ENCODE measurements around the gene SLC35D3. TPM values are rescaled to one million over a fixed set of nuclear protein-coding genes. Genes with fewer than 3 reads are reported as not detected.

Gene SLC35D3
- polyA plus RNA-seq, 1 experiment: not detected

- peaks cover 3% of the 10 kb centered on the region for H3K27me3 ChIP-seq (ENCODE audit: control insufficient read depth, insufficient read depth, low read length)
- DNase-seq (ENCODE audit: low read depth, low spot score): no peak
- CTCF ChIA-PET: no interaction called here
- no peaks in the 10 kb centered on the region for H3K9me3 ChIP-seq (ENCODE audit: control insufficient read depth, insufficient read depth, low read length)
- no peak overlapping the region for H3K27ac ChIP-seq (ENCODE audit: low read depth, low read length)
- no peak overlapping the region for H3K4me3 ChIP-seq (ENCODE audit: low read depth, low read length)
- TF ChIP-seq CTCF (IDR thresholded peaks at IDR 0.05; ENCODE audit: low read depth, low read length): no peak
- POLR2A ChIA-PET: no interaction called here
Measured at GRCh38 chr6:136950436-136951126, 28.5 kb downstream of the SLC35D3 start.

GRCh38 chr6:136952714-136953260 lies 30.7 kb downstream of the SLC35D3 start:
- Histone ChIP-seq H3K4me3 (ENCODE audit: low read depth, low read length) (no peak overlapping the region), H3K27me3 (ENCODE audit: control insufficient read depth, insufficient read depth, low read length) (peaks cover 3% of the 10 kb centered on the region), H3K9me3 (ENCODE audit: control insufficient read depth, insufficient read depth, low read length) (no peaks in the 10 kb centered on the region), H3K27ac (ENCODE audit: low read depth, low read length) (no peak overlapping the region)
- ChIA-PET POLR2A (no interaction called here), CTCF (no interaction called here)
- no peak for TF ChIP-seq CTCF (IDR thresholded peaks at IDR 0.05; ENCODE audit: low read depth, low read length)
- no peak for DNase-seq (ENCODE audit: low read depth, low spot score)

- H3K9me3 ChIP-seq (ENCODE audit: control insufficient read depth, insufficient read depth, low read length): no peaks in the 10 kb centered on the region
- H3K27me3 ChIP-seq (ENCODE audit: control insufficient read depth, insufficient read depth, low read length): peaks cover 5% of the 10 kb centered on the region
- H3K27ac ChIP-seq (ENCODE audit: low read depth, low read length): no peak overlapping the region
- no peak overlapping the region for H3K4me3 ChIP-seq (ENCODE audit: low read depth, low read length)
- POLR2A ChIA-PET: no interaction called here
- DNase-seq (ENCODE audit: low read depth, low spot score): no peak
- CTCF ChIA-PET: no interaction called here
- no peak for TF ChIP-seq CTCF (IDR thresholded peaks at IDR 0.05; ENCODE audit: low read depth, low read length)
Measured at GRCh38 chr6:136955123-136955522, 33.0 kb downstream of the SLC35D3 start.

GRCh38 chr6:136956590-136957544 lies 34.8 kb downstream of the SLC35D3 start:
- CTCF ChIA-PET: interaction anchor here (0.7 kb wide), 1 partner anchor 112 kb away, joined by 3 read pairs; no protein-coding TSS in a partner anchor
- Histone ChIP-seq H3K27me3 (ENCODE audit: control insufficient read depth, insufficient read depth, low read length) (peaks cover 5% of the 10 kb centered on the region), H3K27ac (ENCODE audit: low read depth, low read length) (no peak overlapping the region), H3K9me3 (ENCODE audit: control insufficient read depth, insufficient read depth, low read length) (no peaks in the 10 kb centered on the region), H3K4me3 (ENCODE audit: low read depth, low read length) (no peak overlapping the region)
- no peak for DNase-seq (ENCODE audit: low read depth, low spot score)
- POLR2A ChIA-PET: no interaction called here
- no peak for TF ChIP-seq CTCF (IDR thresholded peaks at IDR 0.05; ENCODE audit: low read depth, low read length)
